Measurements from ENCODE around the gene NUAK2. TPM values are rescaled to one million over a fixed set of nuclear protein-coding genes. Genes with fewer than 3 reads are reported as not detected.

The NUAK2 gene
- total RNA-seq, 1 experiment from 2014 or later: 0.45 TPM

DNA sequence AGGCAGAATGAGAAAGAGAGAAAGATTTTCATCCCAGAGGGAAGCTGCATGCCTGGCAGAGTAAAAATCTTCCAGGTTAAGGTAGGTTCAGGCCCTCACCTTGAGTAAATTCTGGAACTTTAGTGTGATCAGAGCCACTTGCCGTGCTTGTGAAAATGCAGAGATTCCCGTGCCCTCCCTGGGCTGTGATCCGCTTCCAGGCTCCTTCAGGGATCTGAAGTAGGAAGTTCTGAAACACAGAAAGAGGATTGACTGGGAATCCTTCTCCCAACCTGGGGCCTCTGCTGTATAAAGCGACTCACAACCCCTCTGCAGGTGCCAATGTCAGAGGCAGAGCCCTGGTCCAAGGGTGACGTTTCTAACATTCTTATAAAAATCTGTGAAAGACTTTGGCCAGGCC is 26.6 kb downstream of the NUAK2 start:
- no peaks in the 10 kb centered on the region for H3K27me3 ChIP-seq (replicated peaks; ENCODE audit: insufficient read depth, low read depth, low read length, poor library complexity)
- CTCF ChIA-PET: no interaction called here
- DNase-seq (ENCODE audit: low spot score): no peak
- POLR2A ChIA-PET (ENCODE audit: low non-redundant PET): interaction anchor here (0.6 kb wide), 1 partner anchor 42 kb away, joined by 6 read pairs; no protein-coding TSS in a partner anchor
- intact Hi-C loops (cut with micrococcal nuclease; ENCODE audit: unreplicated experiment): no loop called here
- no peak overlapping the region for H3K27ac ChIP-seq (ENCODE audit: low read depth, low read length, poor library complexity, severe bottlenecking)
- H3K4me3 ChIP-seq (ENCODE audit: low read depth, low read length, poor library complexity, severe bottlenecking): no peak overlapping the region
- no TSS peak for BruUV-seq (replicated peaks)
- no peaks in the 10 kb centered on the region for H3K36me3 ChIP-seq (ENCODE audit: insufficient read depth, low read length, poor library complexity, severe bottlenecking)
- TF ChIP-seq CTCF (conservative IDR thresholded peaks at IDR 0.05; ENCODE audit: low read depth, low read length) (no peak), EZH2 (IDR thresholded peaks at IDR 0.05; ENCODE audit: borderline replicate concordance, low read depth, low read length, poor library complexity, severe bottlenecking) (no peak)
- H3K4me1 ChIP-seq (ENCODE audit: insufficient read depth, low read length, poor library complexity, severe bottlenecking): peaks cover 16% of the 10 kb centered on the region
- H3K9me3 ChIP-seq (ENCODE audit: low read depth, low read length, poor library complexity, severe bottlenecking): no peaks in the 10 kb centered on the region

DNA sequence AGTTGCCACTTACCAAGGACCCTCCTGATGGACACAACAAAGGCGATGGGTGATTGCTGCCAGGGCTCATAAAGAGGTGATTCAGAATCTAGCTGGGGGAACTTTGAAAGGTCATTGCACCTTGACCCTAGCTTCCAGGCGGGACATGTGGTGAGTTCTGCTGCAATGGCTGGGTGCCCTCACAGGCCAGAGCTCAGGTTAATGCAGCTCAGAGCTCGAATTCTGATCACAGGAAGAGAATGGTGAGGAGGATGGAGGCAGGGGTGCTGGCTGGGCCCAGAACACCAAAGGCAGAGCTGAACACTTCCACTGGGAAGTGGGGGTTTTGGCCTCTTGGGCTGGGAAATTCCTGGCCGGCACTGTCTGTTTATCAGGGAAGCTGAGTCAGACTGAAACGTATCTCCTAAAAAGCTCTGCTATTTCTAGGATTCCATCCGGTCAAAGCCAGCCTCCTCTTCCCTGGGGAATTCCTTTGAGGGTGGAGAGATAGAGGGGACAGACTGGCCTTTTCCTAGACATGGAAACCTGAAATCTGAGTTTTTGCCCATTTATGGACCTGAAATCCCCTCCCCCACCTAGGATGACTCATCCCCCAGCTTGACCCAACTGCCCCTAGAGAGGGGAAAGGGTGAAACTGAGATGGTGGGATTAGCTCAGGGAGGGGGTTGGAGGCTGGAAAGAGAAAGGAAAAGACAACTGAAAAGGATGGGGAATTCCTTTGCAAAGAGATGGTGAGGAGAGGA is 27.2 kb downstream of the NUAK2 start:
- POLR2A ChIA-PET (ENCODE audit: low non-redundant PET): interaction anchor here (0.6 kb wide), 1 partner anchor 41 kb away, joined by 6 read pairs; no protein-coding TSS in a partner anchor
- intact Hi-C loops (cut with micrococcal nuclease; ENCODE audit: unreplicated experiment): no loop called here
- Histone ChIP-seq H3K4me3 (ENCODE audit: low read depth, low read length, poor library complexity, severe bottlenecking) (no peak overlapping the region), H3K9me3 (ENCODE audit: low read depth, low read length, poor library complexity, severe bottlenecking) (no peaks in the 10 kb centered on the region), H3K4me1 (ENCODE audit: insufficient read depth, low read length, poor library complexity, severe bottlenecking) (peaks cover 16% of the 10 kb centered on the region), H3K36me3 (ENCODE audit: insufficient read depth, low read length, poor library complexity, severe bottlenecking) (no peaks in the 10 kb centered on the region), H3K27ac (ENCODE audit: low read depth, low read length, poor library complexity, severe bottlenecking) (no peak overlapping the region), H3K27me3 (replicated peaks; ENCODE audit: insufficient read depth, low read depth, low read length, poor library complexity) (no peaks in the 10 kb centered on the region)
- no TSS peak for BruUV-seq (replicated peaks)
- CTCF ChIA-PET: no interaction called here
- TF ChIP-seq CTCF (conservative IDR thresholded peaks at IDR 0.05; ENCODE audit: low read depth, low read length): no peak
- TF ChIP-seq EZH2 (IDR thresholded peaks at IDR 0.05; ENCODE audit: borderline replicate concordance, low read depth, low read length, poor library complexity, severe bottlenecking): no peak
- DNase-seq (ENCODE audit: low spot score): no peak

DNA sequence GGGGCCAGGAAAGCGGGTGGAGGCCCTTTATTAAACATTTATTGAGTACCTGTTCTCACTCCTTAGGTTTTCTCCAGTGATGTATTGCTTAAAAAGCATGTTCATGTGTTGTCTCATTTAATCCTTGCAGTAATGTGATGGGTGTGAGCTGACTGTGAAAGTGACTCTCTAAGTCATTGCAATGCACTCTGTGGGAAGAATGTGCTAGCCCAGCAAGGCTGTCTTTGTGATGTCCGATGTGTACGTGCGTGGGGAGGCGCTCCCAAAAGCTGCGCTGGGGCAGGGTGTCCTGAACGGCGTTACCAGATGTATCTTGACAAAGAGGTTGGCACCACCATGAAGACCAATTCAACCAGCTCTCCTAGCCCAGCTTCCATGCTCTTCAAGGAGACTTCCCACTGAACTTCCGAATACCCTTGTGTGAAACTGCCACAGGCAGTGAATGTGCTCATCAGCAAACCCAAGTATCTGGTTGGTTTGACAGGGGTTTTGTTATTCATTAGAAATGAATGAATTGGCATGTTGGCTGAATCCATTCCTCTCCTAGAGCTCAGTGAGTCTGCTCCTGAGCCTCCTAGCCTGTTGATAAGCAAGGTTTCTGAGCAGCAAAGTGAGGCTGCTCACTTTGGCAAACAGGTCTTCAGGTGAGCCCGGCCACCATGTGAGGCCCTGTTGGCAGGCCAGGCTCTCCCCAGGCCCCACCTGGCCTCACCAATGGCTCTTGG is 28.0 kb downstream of the NUAK2 start:
- no peak for DNase-seq (ENCODE audit: low spot score)
- Histone ChIP-seq H3K9me3 (ENCODE audit: low read depth, low read length, poor library complexity, severe bottlenecking) (no peaks in the 10 kb centered on the region), H3K27ac (ENCODE audit: low read depth, low read length, poor library complexity, severe bottlenecking) (no peak overlapping the region), H3K4me3 (ENCODE audit: low read depth, low read length, poor library complexity, severe bottlenecking) (no peak overlapping the region), H3K36me3 (ENCODE audit: insufficient read depth, low read length, poor library complexity, severe bottlenecking) (no peaks in the 10 kb centered on the region), H3K4me1 (ENCODE audit: insufficient read depth, low read length, poor library complexity, severe bottlenecking) (peaks cover 11% of the 10 kb centered on the region), H3K27me3 (replicated peaks; ENCODE audit: insufficient read depth, low read depth, low read length, poor library complexity) (no peaks in the 10 kb centered on the region)
- CTCF ChIA-PET: no interaction called here
- POLR2A ChIA-PET (ENCODE audit: low non-redundant PET): no interaction called here
- intact Hi-C loops (cut with micrococcal nuclease; ENCODE audit: unreplicated experiment): no loop called here
- no TSS peak for BruUV-seq (replicated peaks)
- TF ChIP-seq EZH2 (IDR thresholded peaks at IDR 0.05; ENCODE audit: borderline replicate concordance, low read depth, low read length, poor library complexity, severe bottlenecking): no peak
- no peak for TF ChIP-seq CTCF (conservative IDR thresholded peaks at IDR 0.05; ENCODE audit: low read depth, low read length)

Data from A673 (cell line).